HG02981 (cell line): ENCODE results near the gene FBXW11.

Experiments used
- ATAC-seq: cut with Tn5 transposase; IDR thresholded peaks from one replicate; pipeline ENCODE4 v1.9.1; 2021; ENCODE audit warnings: mild to moderate bottlenecking, moderate library complexity; ENCODE audit not compliant: unreplicated experiment

FBXW11 gene

GRCh38 chr5:171813813-171814490, 192.5 kb downstream of the FBXW11 start:
- no peak for ATAC-seq

GRCh38 chr5:171813270-171813669, 193.2 kb downstream of the FBXW11 start:
- ATAC-seq: no peak
